ENCODE measurements around the gene PDE6D.
"Not testable (repeated sequence)": the region's sequence is repeated elsewhere in the genome, so short reads cannot be mapped to it uniquely, and the experiment has no call there.

PDE6D gene

DNA sequence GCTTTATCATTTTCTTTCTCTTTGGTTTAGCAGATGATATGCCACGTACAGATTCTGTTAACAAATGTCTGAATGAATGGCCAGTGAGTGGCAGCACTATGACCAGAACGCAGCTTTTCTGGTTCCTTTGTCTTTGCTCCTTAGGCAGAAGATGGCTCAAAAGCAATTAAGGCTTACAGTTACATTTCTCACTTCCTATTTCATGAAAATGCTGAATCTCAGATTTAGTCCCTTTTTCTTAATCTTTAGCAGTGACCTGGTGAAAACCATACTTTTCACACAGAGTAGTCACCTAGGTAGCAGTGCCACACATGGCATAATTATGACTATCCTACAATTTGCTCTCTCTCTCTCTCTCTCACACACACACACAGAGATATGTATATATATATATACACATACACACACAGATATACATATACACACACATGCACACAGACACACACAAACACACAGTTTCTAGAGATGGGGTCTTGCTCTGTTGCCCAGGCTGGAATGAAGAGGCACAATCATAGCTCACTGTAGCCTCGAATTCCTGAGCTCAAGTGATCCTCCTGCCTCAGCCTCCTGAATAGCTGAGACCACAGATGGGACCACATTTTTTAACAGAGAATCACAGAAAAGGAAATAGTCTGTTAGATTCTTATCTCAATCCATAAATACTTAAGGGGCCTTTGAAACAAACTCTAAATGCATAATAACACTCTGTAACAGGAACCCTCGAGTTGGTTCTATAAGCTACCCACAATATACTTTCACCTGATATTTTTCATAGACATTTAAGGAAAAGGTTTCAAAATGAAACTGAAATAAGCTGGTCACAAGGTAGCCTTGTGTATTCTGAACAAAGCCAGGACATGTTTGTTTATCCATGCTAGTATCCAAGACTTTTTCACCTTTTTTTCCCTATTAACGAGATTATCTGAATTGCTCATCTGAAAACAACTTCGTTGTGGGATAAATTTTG lies 11.6 kb downstream of the PDE6D start:
- DNase-seq (ENCODE audit: low read depth in 3 of 3) = no peak

DNA sequence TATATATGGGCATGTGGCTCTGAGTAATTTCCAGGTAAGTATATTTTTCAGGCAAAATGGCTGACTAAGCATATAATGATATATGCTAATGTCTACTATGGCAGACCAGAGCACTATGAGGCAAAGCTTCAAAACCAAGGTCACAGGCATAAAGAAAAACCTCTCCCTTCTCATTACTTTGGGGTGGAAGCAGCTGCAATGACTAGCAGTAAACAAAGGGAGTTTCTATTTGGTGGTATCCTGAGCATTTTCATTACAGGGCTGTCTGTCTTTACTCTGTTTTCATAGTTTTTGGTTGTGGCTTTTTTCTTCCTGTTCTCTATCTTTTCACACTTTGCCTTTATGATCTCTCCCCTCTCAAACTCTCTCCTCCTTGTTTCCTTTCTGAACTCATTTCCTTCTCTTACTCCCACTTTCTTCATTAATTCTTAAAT lies 15.6 kb downstream of the PDE6D start:
- no peak for DNase-seq (ENCODE audit: low read depth in 3 of 3)

- DNase-seq (ENCODE audit: low read depth in 3 of 3) = no peak
Measured at GRCh38 chr2:231764760-231765159, 16.3 kb downstream of the PDE6D start.

GRCh38 chr2:231764124-231764523 lies 17.0 kb downstream of the PDE6D start:
- no peak for DNase-seq (ENCODE audit: low read depth in 3 of 3)

GRCh38 chr2:231761735-231762134 lies 19.3 kb downstream of the PDE6D start:
- DNase-seq (ENCODE audit: low read depth in 3 of 3) = no peak

GRCh38 chr2:231752061-231752460 lies 29.0 kb downstream of the PDE6D start:
- DNase-seq (ENCODE audit: low read depth in 3 of 3) = no peak

GRCh38 chr2:231751042-231751815 lies 29.9 kb downstream of the PDE6D start:
- DNase-seq (ENCODE audit: low read depth in 3 of 3) = no peak

DNA sequence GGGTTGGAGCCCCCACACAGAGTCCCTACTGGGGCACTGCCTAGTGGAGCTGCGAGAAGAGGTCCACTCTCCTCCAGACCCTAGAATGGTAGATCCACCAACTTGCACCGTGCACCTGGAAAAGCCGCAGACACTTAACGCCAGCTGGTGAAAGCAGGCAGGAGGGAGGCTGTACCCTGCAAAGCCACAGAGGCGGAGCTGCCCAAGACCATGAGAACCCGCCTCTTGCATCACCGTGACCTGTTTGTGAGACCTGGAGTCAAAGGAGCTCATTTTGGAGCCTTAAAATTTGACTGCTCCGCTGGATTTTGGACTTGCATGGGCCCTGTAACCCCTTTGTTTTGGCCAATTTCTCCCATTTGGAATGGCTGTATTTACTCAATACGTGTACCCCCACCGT lies 32.1 kb downstream of the PDE6D start:
- not testable (repeated sequence) for DNase-seq (ENCODE audit: low read depth in 3 of 3)

DNA sequence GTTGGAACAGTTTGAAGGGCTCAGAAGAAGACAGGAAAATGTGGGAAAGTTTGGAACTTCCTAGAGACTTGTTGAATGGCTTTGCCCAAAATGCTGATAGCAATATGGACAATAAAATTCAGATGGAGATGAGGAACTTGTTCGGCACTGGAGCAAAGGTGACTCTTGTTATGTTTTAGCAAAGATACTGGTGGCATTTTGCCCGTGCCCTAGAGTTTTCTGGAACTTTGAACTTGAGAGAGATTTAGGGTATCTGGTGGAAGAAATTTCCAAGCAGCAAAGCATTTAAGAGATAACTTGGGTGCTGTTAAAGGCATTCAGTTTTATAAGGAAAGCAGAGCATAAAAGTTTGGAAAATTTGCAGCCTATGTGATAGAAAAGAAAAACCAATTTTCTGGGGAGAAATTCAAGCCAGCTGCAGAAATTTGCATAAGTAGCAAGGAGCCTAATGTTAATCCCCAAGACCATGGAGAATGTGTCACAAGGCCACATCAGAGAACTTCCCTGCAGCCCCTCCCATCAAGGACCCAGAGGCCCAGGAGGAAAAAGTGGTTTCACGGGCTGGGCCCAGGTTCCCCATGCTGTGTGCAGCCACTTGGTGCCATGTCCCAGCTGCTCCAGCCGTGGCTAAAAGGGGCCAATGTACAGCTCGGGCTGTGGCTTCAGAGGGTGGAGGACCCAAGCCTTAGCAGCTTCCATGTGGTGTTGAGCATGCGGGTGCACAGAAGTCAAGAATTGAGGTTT lies 32.8 kb downstream of the PDE6D start:
- DNase-seq (ENCODE audit: low read depth in 3 of 3) = not testable (repeated sequence)

DNA sequence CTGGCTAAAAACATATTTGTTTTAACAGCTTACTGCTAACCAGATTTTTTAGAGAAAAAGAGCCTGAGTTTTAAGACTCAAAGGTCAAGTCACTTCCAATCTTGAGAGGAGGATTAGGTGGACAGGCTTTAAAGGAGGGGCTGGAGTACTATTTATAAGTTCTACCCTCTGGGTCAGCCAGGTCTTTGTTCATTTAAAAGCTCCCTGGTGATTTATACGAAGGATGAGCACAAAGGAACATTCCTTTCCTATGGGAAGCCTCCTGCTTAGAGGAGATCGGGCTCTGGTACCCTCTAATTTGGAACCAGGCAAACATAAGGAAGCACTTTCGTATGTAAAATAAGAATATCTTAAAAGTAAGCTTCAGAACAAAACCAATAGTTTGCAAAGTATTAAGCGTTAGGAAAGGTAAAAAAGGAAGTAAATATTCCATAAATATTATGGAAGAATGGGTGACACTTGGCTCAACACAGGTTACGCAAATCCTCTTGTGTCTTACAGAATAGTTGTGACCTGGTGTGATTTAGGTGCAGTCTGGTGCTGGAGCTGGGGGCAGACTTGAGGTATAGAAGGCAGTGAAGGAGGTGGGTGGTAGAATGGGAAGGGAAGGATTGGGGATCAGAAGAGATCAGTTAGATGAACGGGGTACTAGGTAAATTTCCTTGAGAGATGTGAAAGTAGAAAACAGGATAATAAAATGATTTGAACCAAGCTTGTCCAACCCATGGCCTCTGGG lies 35.6 kb downstream of the PDE6D start:
- DNase-seq (ENCODE audit: low read depth in 3 of 3) = no peak

GRCh38 chr2:231743376-231744116 lies 37.5 kb downstream of the PDE6D start:
- DNase-seq (ENCODE audit: low read depth in 3 of 3) = no peak

GRCh38 chr2:231737761-231738160 lies 43.3 kb downstream of the PDE6D start:
- DNase-seq (ENCODE audit: low read depth in 3 of 3) = no peak

GRCh38 chr2:231732604-231733003 lies 48.5 kb downstream of the PDE6D start:
- no peak for DNase-seq (ENCODE audit: low read depth in 3 of 3)

GRCh38 chr2:231727621-231728020 lies 53.5 kb downstream of the PDE6D start:
- DNase-seq (ENCODE audit: low read depth in 3 of 3) = no peak

GRCh38 chr2:231726276-231726675 lies 54.8 kb downstream of the PDE6D start:
- DNase-seq (ENCODE audit: low read depth in 3 of 3) = no peak

DNA sequence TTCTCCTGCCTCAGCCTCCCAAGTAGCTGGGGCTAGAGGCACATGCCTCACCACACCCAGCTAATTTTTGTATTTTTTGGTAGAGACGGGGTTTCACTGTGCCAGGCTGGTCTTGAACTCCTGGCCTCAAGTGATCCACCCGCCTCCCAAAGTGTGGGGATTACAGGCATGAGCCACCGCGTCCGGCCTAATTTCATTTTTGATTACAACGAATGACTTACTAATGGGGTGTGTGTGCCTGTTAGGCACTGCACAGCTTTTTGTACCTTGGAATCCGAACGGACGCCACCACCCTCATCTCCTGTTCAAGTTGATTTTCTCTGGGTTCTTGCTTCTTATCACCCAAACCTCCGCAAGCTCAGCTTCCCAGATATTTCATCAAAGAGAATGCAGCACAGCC lies 55.6 kb downstream of the PDE6D start:
- no peak for DNase-seq (ENCODE audit: low read depth in 3 of 3)

GRCh38 chr2:231722721-231723307 lies 58.3 kb downstream of the PDE6D start:
- DNase-seq (ENCODE audit: low read depth in 3 of 3) = no peak

GRCh38 chr2:231720987-231721966 lies 59.8 kb downstream of the PDE6D start:
- no peak for DNase-seq (ENCODE audit: low read depth in 3 of 3)
